AG08395 (cell line): ENCODE measurements around the gene CCDC33.

ENCODE experiments used
- DNase-seq: peaks from one replicate; pipeline ENCODE4 v3.0.0; 2012; ENCODE audit warnings: mixed read lengths, low spot score

Gene CCDC33

DNA sequence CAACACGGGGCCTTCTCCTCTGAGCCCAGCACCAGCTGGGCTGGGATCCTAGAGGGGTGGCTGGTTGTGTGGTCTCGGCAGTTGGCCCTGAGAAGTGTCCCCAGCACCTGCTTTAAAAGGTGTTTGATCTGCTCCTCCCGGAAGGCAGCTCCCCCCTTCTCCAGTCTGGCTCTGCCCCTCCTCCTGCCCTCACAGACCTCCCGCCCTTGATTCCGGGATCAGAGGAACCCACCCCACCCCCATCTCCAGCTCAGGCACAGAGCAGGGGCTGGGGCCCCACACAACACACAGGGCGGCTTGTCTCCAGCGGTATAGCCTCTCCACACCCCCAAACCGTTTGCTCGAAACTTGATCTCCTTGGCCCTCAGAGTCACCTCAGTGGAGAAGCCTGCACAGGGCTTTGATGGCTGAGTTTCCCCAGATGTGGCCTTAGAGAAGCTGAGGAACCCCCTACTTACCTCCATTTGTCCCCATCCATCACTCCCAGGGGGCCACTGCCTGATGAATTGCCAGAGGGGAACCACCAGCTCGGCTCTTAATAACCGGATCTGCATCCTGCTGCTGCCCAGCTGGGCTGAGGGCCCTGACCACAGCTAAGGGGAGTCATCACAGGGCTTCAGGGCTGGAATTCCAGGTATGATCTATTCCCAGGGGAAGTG lies 27.1 kb upstream of the CCDC33 start:
- peak; percentile 35 for DNase-seq

DNA sequence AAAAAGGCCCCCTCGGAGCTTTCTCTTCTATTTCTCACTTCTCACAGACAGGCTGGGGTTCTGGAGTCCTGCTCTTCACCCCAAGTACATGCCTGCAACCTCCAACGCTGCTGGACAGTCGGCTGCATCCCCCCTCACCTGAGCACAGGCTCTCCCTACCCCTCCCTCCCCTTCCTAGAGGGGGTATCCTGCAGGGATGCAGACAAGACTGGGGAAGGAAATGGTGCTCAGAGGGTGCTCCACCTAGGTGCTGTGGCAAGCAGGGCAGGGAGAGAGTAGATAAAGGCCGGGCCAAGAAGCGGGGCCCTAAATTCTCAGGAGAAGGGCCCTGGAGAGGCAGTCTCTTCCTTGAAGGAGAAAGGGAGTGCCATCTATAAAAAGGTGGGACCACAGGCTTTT lies 26.6 kb upstream of the CCDC33 start:
- no peak for DNase-seq

DNA sequence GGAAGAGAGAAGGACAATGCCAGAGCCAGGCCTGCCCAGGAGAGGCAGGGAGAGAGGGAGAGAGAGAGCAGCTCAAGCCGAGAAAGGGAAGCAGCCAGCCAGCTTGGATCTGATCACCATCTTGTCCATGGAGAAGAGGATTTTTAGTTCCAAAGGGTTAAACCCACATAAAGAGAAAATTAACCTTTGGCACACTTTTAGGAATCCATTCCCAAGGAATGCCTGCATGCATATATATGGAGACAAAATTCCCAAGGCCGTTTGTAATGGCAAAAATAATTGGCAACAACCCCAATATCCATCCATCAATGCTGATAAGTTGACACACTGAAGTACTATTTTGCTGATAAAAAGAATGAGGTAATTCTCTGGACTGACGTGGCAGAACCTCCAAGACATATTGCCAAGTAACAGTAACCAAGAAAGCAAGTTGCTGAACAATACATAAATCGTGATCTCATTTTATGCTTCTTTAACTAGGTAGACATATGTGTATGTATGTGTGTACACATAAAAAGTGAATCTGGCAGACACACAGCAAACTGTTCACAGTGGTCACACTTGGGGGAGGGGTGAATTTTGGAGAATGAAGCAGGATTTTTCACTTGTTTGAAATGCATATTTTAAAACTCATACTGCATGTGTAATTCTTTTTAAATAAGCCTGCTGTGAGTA lies 26.0 kb upstream of the CCDC33 start:
- peak; percentile 48 for DNase-seq

DNA sequence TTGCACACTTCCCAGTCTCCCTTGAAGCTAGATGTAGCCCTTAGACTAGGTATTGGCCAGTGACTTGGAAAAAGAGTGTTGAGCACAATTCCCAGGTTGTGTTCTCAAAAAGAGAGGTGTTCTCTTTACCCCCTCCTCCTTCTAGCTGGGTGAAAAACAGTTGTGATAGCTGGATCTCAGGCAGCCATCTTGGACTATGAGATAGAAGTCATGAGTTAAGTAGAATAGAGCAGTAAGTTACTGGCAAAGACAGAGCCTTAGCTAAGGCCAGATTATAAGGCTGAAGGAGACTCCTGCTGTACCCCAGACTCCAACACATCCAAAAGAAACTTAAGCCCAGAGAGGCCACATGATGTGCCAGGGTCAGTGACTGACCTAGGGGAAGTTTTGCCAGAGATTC lies 25.4 kb upstream of the CCDC33 start:
- DNase-seq = no peak

DNA sequence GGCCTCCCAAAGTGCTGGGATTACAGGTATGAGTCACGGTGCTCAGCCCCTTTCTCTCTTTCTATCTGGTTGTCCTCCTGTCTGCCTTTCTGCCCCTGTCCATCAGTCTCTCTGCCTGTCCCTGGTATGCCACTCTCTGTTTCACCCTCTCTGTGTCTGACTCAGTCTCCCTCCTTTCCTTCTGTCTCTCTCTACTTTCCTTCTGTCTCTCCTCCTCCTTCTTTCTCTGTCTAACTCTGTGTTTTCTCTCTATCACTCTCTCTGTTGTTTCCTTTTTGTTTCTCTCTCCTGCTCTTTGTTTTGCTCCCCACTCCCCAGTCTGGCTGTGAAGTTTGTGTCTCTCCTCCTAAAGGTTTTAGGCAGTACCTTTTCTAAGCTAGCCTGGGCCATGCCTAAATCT lies 24.5 kb upstream of the CCDC33 start:
- DNase-seq = no peak

DNA sequence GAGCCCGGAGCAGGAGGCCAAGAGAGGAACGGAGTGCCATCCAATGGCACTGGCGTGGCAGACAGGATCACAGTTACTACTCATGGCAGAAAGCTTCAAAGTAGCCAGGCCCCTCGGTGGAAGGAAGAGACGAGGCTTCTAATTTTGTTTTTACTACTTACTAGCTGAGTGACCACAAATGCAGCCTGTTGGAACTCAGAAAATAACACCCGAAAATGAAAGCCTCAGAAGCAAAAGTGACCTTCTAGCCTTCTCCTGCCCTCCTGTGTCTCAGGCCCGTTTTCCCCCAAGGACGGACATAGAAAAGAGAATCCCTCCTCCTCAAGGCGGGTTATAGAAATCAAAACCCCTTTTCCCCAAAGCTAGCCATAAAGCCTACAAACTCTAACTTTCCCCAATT lies 23.6 kb upstream of the CCDC33 start:
- no peak for DNase-seq

DNA sequence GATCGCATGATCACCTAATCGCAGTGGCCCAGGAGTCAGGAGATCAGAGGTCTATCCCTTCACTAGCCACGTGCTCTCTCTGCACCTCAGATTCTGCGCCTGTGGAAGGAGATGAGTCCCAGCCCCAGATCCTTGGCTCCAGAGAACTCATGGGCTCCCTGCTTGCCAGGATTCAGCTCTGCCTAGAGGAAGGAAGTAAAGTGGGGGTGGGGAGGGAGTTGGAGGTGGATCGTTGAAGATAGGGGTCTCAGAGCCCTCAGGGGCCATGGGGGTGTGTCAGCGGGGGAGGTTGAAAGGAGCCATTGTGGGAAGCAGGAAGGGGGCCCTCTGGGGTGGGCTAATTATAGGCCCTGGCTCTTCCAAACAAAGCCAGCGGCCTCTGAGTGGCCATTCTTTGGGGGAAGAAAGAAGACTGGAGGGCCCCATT lies 22.3 kb upstream of the CCDC33 start:
- DNase-seq = no peak

DNA sequence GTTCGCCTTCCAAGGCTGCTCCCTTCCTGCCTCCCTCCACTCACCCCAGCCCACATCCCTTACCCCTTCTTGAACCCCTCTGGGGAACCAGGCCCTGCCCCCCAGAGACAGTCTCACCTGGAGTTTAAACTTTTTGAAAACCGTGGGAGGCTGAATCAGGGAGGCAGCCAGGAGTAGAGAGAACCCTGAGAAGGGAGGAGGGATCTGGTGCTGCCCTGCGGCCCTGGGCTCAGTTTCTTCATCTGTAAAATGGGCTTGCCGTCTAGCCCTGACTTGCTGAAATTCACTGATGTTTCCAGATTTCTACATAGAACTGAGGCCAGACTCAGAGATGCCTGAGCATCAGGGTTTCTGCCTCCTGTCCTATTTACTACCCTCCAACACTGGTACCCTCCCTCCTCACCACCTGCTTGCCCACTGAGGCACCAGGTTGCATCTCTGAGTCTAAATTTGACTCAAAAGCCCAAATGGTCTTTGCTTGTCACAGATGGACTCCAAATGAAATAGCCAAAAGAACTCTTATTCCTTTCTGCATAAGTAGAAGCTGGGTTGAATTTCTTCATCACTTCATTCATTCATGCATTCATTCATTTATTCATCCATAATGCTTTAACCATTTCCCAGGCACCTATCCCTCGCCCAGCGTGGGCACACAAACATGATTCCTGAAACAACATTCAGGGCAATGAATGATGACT lies 21.7 kb upstream of the CCDC33 start:
- DNase-seq = no peak

DNA sequence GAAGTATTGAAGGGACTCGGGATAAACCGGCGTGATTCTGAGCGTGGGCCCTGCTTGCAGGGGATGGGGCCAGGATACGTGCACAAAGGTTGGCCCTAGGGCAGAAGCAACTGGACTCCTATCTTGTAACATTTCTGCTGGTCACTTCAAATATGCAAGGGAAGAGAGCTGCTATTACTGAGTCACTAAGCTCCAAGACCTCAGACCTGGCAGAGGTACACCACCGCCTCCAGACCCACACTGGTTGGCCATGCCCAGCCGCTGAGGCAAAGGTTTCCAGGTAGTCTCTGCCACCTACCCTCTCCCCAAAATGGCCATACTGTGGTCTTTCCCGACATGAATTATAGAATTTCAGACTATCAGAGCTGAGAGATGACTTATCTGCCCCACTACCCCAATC lies 20.2 kb upstream of the CCDC33 start:
- DNase-seq = no peak

DNA sequence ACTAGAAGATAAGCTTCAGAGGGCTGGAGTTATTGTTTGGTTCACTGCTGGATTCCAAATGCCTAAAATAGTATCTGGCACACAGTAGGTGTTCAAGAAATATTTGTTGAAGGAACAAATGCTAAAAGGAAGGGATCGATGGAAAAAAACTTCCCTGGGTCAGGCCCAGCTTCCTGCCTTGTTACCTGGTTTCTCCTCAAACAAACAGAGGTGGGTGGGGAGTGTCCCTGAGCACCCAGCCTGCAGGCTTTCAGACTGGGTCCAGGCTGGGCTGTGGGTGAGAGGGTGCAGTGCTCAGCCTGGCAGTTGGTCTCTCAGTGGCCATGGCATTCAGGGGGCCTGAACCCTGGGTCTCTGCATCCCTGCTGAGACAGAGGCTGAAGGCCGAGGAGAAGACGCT lies 19.2 kb upstream of the CCDC33 start:
- no peak for DNase-seq

DNA sequence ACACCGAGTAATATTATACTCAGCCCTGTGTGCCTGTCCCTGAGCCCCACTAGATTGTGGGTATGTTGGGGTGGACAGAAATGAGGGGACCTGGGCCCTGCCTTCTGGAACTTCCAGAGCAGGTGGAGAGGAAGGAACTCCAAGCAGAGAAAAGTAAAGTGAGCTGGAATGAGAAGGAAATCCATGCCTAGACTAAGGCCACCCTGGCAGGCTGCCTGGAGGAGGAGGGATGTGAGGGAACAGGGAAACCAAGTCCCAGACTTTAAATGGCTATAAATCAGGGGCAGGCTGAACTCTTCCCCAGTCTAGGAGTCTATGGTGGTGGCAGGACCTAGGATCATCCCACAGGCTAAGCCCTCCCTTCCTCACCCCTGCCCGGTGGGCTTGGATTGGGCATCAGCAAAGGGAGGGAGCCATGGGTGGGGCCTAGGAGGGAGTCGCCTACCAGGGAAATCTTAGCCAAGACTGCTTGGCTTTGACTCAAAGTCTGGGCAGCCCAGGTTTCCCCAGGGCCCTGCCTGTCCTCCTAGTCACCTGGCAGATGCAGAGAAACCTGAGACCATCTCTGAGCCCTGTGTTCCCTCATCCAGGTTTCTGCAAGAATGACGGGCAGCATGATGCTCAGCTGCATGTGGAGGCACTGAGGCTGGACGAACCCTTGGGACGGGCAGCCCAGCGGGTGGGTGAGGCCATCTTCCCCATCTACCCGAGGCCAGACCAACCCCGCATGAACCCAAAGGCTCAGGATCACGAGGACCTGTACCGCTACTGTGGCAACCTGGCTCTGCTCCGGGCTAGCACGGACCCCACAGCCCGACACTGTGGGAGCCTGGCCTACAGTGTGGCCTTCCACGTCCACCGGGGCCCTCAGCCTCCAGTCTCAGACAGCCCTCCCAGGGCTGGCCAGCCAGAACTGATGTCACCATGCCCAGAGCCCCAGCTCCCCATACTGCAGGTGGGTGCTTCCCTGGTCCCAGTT lies 17.9 kb upstream of the CCDC33 start:
- no peak for DNase-seq

DNA sequence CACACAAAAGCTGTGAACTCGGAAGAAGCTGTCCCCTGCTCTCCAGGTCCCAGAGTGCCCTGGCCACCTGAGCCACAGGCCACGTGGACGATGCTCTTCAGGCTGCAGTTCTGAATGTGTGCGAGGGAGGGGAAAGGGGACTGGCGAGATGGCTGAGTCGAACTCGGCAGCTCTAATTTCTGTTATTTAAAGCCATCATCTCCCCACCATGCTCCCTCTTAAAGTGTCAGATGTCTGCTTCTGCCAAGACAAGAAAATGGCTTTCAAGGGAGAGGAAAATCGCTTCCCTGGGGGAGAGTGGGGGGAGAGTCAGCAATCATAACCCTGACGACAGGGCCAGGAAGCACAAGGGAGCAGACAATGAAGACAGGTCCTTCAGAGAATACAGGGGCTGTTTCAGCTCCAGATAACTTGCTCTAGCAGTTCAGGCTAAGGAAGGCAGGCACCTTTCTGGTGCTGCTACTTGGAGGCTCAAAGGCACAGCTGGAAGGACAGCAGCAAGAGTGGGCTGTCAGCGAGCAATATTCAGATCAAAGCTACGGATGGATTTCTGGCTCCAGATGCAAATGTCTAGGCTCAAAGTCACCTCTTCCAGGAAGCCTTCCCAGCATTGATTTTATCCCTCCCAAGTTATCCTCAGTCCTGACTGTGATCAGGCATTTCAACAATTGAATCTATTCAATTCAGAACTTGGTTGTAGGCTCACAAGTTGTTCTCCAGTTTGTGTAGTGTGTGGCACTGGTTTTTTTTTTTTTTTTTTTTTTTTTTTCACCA lies 15.5 kb upstream of the CCDC33 start:
- DNase-seq = no peak

DNA sequence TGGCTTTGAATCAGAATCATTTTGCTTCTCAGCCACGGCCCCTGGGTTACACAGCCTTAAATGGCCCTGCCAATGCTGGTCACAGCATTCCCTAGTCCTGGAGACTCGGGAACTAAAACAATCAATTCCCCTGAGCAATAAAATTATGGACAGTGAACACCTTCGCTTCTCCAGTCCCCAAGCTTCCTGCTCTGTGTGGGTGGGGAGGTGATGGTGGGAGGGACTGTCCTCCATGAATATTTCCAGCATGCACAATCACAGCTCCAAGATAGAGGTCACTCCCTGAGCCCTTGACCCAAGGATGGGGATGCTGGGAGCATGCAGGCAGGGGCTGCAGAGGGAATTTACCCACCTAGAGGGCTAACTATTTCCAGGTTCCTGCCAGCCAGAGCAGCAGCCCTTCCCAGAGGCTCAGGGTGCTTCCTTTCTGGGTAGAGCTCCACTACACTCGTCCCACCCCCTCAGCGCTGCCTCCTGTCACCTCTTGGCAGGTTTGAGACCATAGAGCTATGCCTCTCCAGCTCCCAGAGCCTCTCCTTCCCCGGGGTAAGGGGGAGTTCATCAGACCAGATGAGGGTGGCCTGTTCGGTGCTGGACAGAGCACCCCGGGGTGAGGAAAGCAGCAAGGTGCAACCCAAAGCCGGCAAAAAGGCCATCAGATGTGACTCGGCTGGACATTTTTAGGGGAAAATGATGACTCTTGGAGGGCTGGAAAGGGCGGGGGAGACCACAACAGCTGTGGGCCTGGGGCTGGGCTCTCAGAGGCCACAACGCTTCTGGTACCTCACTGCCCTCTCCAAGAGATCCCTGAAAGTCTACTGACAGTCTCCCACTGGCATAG lies 14.5 kb upstream of the CCDC33 start:
- no peak for DNase-seq

DNA sequence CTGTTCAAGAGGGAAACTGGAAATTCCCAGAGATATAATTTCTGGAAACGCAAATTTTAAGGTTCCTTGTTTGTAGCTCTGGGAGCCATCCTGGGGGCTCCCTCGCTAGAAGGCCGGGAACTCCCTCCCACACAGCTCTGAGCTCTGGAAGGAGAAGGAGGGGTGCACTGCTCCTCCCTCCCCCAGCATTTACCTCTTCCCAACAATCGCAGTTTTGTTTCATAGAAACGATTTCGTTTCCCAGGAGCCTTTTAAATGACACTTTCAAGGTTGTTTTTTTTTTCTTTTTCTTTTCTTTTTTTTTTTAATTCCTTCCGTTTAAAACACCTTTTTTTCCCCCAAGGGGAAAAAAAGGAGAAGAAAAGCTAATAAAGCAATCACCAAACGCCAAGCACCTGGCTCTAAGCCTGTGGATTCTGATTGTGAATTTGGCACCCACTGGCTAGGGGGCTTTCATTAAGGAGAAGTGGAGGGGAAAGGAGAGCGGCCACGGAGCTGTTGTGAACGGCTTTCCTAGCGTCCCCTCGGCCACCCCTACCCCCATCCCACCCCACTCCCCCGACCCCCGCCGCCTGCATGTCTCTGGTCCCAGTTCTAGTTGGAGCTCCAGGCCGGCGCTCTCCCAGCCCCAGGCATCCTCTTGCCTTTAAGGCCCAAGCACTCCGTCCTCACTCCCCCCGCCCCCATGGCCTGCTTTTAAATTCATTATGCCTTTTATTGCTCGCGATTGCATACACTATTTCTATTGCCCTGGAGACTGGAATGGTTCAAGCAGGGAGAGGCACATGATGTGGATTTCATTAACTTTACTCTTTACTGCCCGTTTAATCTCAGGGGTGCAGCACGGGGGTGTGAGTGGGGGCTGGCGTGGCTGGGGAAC lies 13.6 kb upstream of the CCDC33 start:
- DNase-seq = no peak

DNA sequence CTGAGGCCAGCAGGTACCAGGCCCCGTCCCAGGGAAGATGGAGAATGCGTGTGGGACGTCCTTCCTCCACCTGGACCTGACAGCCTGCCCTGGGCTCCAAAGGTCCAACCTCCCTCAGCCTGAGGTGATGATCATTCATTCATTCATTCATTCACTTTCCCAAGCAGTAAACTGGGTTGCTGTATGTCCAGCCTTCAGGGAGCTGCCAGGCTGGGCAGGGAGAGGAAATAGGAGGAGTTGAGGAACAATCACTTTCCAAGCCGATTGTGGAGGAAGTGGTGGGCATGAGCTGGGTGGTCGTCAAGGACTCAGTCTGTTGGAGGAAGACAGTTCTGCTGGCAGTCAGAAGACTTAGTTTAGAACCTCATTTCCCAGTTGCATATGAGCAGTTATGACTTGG lies 10.2 kb upstream of the CCDC33 start:
- DNase-seq = no peak

DNA sequence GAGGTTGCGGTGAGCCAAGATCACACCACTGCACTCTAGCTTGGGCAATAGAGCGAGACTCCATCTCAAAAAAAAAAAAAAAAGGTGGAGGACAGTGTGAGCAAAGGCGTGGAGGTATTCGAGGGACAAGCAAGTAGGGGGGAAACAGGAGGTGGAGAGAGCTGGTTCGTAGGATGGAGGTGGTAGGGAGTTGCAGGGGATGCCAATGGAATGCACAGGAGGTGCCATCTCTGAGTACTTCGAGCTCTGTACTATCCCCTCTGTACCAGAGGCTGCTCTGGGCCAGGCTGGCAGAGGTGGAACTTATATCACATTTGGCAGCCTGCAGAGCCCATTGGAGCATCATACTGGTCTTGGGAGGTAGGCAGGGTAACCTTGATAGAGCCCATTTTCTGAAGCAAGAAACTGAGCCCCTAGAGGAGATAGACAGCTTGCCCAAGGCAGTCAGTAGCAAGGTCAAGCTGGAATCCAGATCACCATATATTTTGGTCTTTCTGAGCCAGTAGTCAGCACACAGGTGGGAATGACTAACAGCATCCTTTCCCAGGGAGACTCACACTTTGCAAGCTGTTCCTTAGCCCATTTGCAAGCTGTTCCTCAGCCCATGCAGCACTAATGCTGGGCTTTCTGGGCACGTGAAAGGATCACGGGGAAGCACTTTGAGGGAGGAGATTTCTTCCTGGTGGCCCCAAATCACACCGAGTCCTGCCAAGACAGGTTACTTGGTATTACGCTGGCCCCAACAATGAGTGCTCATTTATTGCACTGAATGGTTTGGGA lies 9.2 kb upstream of the CCDC33 start:
- no peak for DNase-seq

DNA sequence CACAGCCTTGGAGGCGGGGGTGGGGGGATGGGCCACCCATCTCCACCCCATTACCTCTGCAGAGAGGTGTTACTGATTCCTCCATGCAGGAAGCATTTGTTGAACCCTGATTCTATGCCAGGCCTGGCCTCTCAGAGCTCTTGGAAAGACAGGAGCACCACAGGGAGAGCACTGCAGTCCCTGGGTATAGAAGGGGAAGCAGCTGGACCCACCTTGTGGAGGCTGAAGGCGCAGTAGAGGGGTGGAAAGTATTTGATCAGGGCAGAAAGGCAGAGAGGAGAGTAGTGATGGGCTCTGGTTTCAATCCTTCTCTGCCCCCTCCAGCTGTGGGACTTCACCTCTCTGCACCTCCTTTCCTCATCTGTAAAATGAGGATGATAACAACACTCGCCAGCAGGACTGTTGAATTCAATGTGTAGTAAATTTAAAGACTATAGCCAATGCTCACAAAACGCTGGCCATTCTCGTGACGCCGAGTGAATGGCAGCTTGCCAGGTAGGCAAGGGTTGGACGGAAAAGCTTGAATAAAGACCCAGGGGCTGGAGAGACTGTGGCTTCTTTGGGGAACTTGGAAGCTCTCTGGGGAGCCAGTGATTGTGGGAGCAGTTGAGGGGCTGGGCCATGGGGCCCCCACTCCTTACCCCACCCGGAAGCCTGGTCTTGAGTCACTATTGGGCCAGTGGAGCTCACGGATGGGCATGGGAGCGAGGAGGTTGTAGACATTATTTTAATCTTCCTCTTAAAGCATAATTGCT lies 8.0 kb upstream of the CCDC33 start:
- DNase-seq = no peak

DNA sequence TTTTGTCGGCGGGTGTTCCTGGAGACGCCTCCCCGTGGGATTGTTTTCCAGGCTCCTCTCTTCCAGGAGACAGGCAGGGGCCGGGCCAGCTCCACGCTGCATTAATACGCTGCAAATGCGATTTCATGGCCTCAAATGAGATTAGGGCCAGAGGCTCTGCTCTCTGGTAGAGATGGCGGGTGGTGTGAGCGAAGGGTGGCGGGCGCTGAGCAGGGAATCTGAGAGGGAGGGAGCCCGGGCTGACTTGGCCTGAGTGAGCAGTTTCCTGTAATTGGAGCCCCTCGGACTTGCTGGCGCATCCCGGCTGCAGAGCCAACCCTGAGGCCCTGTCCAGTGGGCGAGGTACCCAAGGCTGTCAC lies 7.4 kb upstream of the CCDC33 start:
- DNase-seq = no peak
